Hippocampal formation (tissue), 2 donors: Measurements from ENCODE around the gene CHSY1.

ENCODE experiments used
- DNase-seq, 2 donors: peaks; one replicate each; lab custom pipeline; 2025; lab: John Stamatoyannopoulos, UW

The CHSY1 gene

GRCh38 chr15:101151288-101151687 lies 100.6 kb downstream of the CHSY1 start:
- DNase-seq: no peak

- no peak for DNase-seq
These were observed 101.2 kb downstream of the CHSY1 start for GRCh38 chr15:101150723-101151040.

GRCh38 chr15:101149864-101150722 lies 101.8 kb downstream of the CHSY1 start:
- no peak for DNase-seq

- DNase-seq: no peak
These were observed 102.8 kb downstream of the CHSY1 start for GRCh38 chr15:101148881-101149664.

GRCh38 chr15:101148166-101148880 lies 103.5 kb downstream of the CHSY1 start:
- no peak for DNase-seq

- no peak for DNase-seq
These were observed 104.7 kb downstream of the CHSY1 start for GRCh38 chr15:101147181-101147580.

- DNase-seq: no peak
These were observed 105.6 kb downstream of the CHSY1 start for GRCh38 chr15:101146118-101146702.

- DNase-seq: no peak
These were observed 106.5 kb downstream of the CHSY1 start for GRCh38 chr15:101145362-101145761.

GRCh38 chr15:101143321-101143720 lies 108.5 kb downstream of the CHSY1 start:
- no peak for DNase-seq

- no peak for DNase-seq
These were observed 109.1 kb downstream of the CHSY1 start for GRCh38 chr15:101142711-101143110.

GRCh38 chr15:101141926-101142527 lies 109.8 kb downstream of the CHSY1 start:
- no peak for DNase-seq

- DNase-seq: no peak
These were observed 111.2 kb downstream of the CHSY1 start for GRCh38 chr15:101140697-101141065.

- no peak for DNase-seq
These were observed 111.7 kb downstream of the CHSY1 start for GRCh38 chr15:101139986-101140696.

- no peak for DNase-seq
These were observed 112.7 kb downstream of the CHSY1 start for GRCh38 chr15:101138913-101139880.

GRCh38 chr15:101138086-101138660 lies 113.7 kb downstream of the CHSY1 start:
- DNase-seq: no peak

GRCh38 chr15:101137312-101137940 lies 114.4 kb downstream of the CHSY1 start:
- DNase-seq: no peak

GRCh38 chr15:101136381-101137268 lies 115.2 kb downstream of the CHSY1 start:
- no peak for DNase-seq

GRCh38 chr15:101135532-101136166 lies 116.2 kb downstream of the CHSY1 start:
- DNase-seq: no peak
